Stimulated activated naive CD8-positive, alpha-beta T cell treated with anti-CD3 and anti-CD28 coated beads, Interleukin-15, Interleukin-2, amounts not matched to agents 100 ng/mL and 50 ng/mL, for 24 hours (primary cell): ENCODE measurements around the gene TUBD1.
"Not testable (repeated sequence)": the region's sequence is repeated elsewhere in the genome, so short reads cannot be mapped to it uniquely, and the experiment has no call there.

Experiments
- H3K27ac Mint-ChIP-seq: one replicate; pipeline ENCODE4 v1.8.0; 2021; ENCODE audit warnings: mild to moderate bottlenecking, mixed read lengths
- H3K27me3 Mint-ChIP-seq: one replicate; pipeline ENCODE4 v1.8.0; 2021; ENCODE audit warnings: mixed read lengths
- H3K36me3 Mint-ChIP-seq: one replicate; pipeline ENCODE4 v1.8.0; 2021; ENCODE audit warnings: low read depth, mixed read lengths
- H3K4me1 Mint-ChIP-seq: one replicate; pipeline ENCODE4 v1.8.0; 2021; ENCODE audit warnings: low read depth, mixed read lengths
- H3K4me3 Mint-ChIP-seq: one replicate; pipeline ENCODE4 v1.8.0; 2021; ENCODE audit warnings: mild to moderate bottlenecking, mixed read lengths
- H3K9me3 Mint-ChIP-seq: one replicate; pipeline ENCODE4 v1.8.0; 2021; ENCODE audit warnings: mixed read lengths

Gene TUBD1

GRCh38 chr17:59892924-59893675 is at the start of gene TUBD1, which contains the start of gene RPS6KB1:
TSS of gene TUBD1 (minus strand) at chr17:59892943. CDS start at chr17:59891002, 1,941 bp downstream.
TSS of gene RPS6KB1 (plus strand) at chr17:59893121. CDS start at chr17:59893185, 64 bp downstream.
- Mint-ChIP-seq H3K27me3 (no peaks in the 10 kb centered on the region), H3K36me3 (peaks cover 11% of the 10 kb centered on the region), H3K4me1 (peaks cover 65% of the 10 kb centered on the region), H3K9me3 (no peaks in the 10 kb centered on the region), H3K27ac (peak within 1 kb of the TSS; percentile 99), H3K4me3 (peak within 1 kb of the TSS; percentile 96)

- Mint-ChIP-seq H3K9me3 (no peaks in the 10 kb centered on the region), H3K27me3 (no peaks in the 10 kb centered on the region), H3K36me3 (peaks cover 76% of the 10 kb centered on the region), H3K4me3 (peak overlapping the region; percentile 57), H3K4me1 (peaks cover 45% of the 10 kb centered on the region), H3K27ac (peak overlapping the region; percentile 97)
Measured at GRCh38 chr17:59941131-59941530, 48.4 kb upstream of the TUBD1 start.

DNA sequence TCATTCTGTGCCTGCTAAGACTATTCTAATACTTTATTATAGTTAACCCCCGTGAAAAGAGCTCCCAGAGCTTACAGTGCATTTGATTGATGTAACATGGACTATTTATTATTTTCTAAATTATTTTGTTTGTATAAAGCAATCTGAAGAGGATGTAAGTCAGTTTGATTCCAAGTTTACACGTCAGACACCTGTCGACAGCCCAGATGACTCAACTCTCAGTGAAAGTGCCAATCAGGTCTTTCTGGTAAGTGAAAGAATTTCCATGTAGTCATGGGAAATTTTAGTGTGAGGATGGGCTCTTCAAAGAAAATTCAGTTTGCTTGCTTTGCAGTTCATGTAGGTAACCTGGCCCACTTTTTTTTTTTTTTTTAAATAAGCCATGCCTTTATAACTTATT is 48.0 kb upstream of the TUBD1 start:
- Mint-ChIP-seq H3K27ac (peak overlapping the region; percentile 97), H3K4me1 (peaks cover 41% of the 10 kb centered on the region)

DNA sequence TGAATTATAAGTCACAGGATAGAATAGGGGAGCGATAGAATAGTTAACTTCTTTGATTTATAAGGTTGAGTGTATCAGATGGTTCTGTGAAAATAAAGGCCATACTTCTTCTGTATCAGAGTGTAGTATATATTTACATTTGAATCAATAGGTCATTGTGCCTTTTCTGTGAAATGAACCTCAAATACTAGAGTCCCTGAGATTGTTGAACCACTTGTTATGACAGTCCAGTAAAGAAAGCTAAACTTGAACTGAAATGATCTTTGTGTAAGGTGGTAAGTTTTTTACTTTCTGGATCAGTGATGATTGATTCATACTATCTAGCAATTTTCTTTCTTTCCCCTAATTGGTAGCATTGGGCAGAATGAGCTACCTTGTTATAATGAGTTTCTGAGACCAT is 40.6 kb upstream of the TUBD1 start:
- H3K36me3 Mint-ChIP-seq, result peaks cover 86% of the 10 kb centered on the region

More for the DNA sequence above, 48.0 kb upstream of the TUBD1 start:
- H3K36me3 Mint-ChIP-seq, result peaks cover 76% of the 10 kb centered on the region
- H3K27me3 Mint-ChIP-seq, H3K9me3 Mint-ChIP-seq: not testable (repeated sequence)
- H3K4me3 Mint-ChIP-seq, result peak overlapping the region; percentile 57

DNA sequence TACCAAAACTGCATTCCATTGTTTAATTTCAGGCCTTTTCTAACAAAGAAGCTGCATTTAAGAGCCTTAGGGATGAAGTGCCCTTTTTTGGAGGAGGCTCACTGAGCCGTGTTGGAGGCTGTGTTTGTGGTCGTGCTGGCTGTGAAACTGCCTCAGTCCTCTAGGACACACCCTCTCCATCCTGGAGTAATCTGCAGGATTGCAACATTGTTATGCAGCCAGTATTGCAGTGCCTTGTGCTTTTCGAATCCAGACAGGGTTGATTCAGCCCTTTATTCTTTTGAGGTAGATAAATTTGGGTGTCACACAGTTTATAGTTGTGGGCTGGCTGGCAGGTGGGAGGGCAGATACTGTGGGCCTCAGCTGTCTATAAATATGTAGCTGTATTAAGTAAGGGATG is 38.0 kb upstream of the TUBD1 start:
- H3K27me3 Mint-ChIP-seq, result not testable (repeated sequence)

More for the DNA sequence above, 40.6 kb upstream of the TUBD1 start:
- not testable (repeated sequence) for H3K4me3 Mint-ChIP-seq, H3K27ac Mint-ChIP-seq, H3K9me3 Mint-ChIP-seq, H3K27me3 Mint-ChIP-seq, H3K4me1 Mint-ChIP-seq

DNA sequence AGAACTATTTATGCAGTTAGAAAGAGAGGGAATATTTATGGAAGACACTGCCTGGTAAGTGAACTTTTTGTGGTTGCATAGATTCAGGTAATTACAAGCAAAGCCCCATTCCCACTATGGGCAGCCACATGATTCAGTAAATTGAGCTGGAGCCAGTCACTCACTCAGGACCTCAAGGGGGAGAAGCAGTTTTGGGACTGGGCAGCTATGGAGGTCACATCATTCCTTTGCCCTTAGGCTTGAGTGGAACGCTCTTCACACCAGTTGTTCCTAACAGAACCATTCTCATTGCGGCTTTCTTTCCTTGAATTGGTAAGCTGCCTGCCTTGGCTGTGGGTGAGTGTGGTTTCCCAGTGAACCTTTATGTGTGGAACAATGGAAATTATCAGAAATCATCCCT is 37.4 kb upstream of the TUBD1 start:
- not testable (repeated sequence) for H3K27ac Mint-ChIP-seq, H3K4me1 Mint-ChIP-seq, H3K4me3 Mint-ChIP-seq, H3K27me3 Mint-ChIP-seq, H3K9me3 Mint-ChIP-seq
- H3K36me3 Mint-ChIP-seq, result peaks cover 76% of the 10 kb centered on the region

More for the DNA sequence above, 38.0 kb upstream of the TUBD1 start:
- peaks cover 72% of the 10 kb centered on the region for H3K36me3 Mint-ChIP-seq
- not testable (repeated sequence) for H3K27ac Mint-ChIP-seq, H3K9me3 Mint-ChIP-seq, H3K4me1 Mint-ChIP-seq, H3K4me3 Mint-ChIP-seq

DNA sequence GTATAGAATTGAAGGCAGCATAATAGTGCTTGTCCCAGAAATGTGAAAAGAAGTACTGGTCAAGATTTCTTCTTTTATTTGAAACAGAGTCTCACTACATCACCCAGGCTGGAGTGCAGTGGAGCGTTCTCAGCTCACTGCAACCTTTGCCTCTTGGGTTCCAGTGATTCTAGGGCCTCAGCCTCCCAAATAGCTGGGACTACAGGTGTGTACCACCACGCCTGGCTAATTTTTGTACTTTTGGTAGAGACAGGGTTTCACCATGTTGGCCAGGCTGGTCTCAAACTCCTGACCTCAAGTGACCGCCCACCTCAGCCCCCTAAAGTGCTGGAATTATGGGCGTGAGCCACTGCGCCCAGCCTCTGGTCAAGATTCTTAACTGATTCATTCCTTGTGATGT is 27.9 kb upstream of the TUBD1 start:
- H3K27ac Mint-ChIP-seq, H3K4me3 Mint-ChIP-seq, H3K4me1 Mint-ChIP-seq, H3K9me3 Mint-ChIP-seq, H3K27me3 Mint-ChIP-seq: not testable (repeated sequence)
- H3K36me3 Mint-ChIP-seq, result peaks cover 68% of the 10 kb centered on the region

- H3K4me3 Mint-ChIP-seq, result no peak overlapping the region
- H3K36me3 Mint-ChIP-seq, result peaks cover 64% of the 10 kb centered on the region
- H3K4me1 Mint-ChIP-seq, result peaks cover 3% of the 10 kb centered on the region
- peak overlapping the region; percentile 15 for H3K27ac Mint-ChIP-seq
- H3K27me3 Mint-ChIP-seq, result no peaks in the 10 kb centered on the region
- no peaks in the 10 kb centered on the region for H3K9me3 Mint-ChIP-seq
Measured at GRCh38 chr17:59916446-59916845, 23.7 kb upstream of the TUBD1 start.

DNA sequence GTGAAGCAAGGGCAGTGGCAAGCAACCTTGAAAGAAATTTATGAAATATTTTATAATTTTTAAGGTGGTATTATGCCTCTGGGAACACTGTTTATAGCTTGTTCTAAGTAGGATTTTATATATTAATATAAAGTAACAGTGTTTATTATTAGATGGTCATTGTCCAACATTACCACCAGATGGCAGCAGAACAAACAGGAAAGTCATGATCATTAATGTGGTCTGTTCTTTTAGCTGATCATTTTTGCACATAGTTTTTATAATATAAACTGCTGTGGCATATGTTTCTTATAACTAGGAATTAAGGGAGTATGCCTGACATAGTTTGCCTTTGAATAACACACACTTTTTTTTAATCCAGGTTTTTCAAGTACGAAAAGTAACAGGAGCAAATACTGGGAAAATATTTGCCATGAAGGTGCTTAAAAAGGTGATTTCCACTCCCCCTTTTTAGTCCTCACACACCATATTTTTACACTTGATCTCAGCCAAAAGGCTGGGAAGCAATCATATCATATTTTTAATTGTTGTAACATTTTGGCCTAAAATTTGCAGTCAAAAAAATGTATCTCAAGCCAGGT is 21.6 kb upstream of the TUBD1 start:
- Mint-ChIP-seq H3K4me1 (peaks cover 3% of the 10 kb centered on the region), H3K4me3 (no peak overlapping the region), H3K36me3 (peaks cover 56% of the 10 kb centered on the region), H3K27ac (no peak overlapping the region), H3K9me3 (no peaks in the 10 kb centered on the region), H3K27me3 (no peaks in the 10 kb centered on the region)

GRCh38 chr17:59907467-59907866 is 14.7 kb upstream of the TUBD1 start:
- no peak overlapping the region for H3K4me3 Mint-ChIP-seq
- H3K9me3 Mint-ChIP-seq, result no peaks in the 10 kb centered on the region
- H3K27ac Mint-ChIP-seq, result no peak overlapping the region
- no peaks in the 10 kb centered on the region for H3K27me3 Mint-ChIP-seq
- H3K4me1 Mint-ChIP-seq, result peaks cover 27% of the 10 kb centered on the region
- peaks cover 36% of the 10 kb centered on the region for H3K36me3 Mint-ChIP-seq

DNA sequence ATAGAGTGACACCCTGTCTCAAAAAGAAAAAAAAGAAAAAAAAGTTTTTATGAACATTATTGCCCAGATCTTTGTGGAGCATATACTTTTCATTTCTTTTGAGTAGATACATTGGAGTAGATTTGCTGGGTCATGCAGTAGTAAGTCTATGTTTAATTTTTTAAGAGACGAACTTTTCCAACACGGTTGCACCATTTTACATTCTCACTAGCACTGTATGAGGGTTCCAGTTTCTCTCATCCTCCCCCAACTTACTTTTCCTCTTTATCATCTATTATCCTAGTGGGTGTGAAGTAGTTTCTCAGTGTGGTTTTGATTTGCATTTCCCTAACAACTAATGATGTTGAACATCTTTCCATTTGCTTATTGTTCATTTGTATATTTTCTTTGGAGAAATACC is 10.7 kb upstream of the TUBD1 start:
- Mint-ChIP-seq H3K4me1 (peaks cover 37% of the 10 kb centered on the region), H3K27ac (peak overlapping the region; percentile 75), H3K4me3 (peak overlapping the region; percentile 20), H3K27me3 (no peaks in the 10 kb centered on the region), H3K36me3 (peaks cover 27% of the 10 kb centered on the region), H3K9me3 (no peaks in the 10 kb centered on the region)

GRCh38 chr17:59901604-59902003 is 8.9 kb upstream of the TUBD1 start:
- no peak overlapping the region for H3K4me3 Mint-ChIP-seq
- H3K4me1 Mint-ChIP-seq, result peaks cover 50% of the 10 kb centered on the region
- H3K36me3 Mint-ChIP-seq, result peaks cover 24% of the 10 kb centered on the region
- H3K27ac Mint-ChIP-seq, result no peak overlapping the region
- no peaks in the 10 kb centered on the region for H3K27me3 Mint-ChIP-seq
- no peaks in the 10 kb centered on the region for H3K9me3 Mint-ChIP-seq

GRCh38 chr17:59899099-59899498 is 6.4 kb upstream of the TUBD1 start:
- Mint-ChIP-seq H3K9me3 (no peaks in the 10 kb centered on the region), H3K27ac (no peak overlapping the region), H3K4me3 (no peak overlapping the region), H3K27me3 (no peaks in the 10 kb centered on the region), H3K4me1 (peaks cover 56% of the 10 kb centered on the region), H3K36me3 (peaks cover 18% of the 10 kb centered on the region)

- peaks cover 10% of the 10 kb centered on the region for H3K36me3 Mint-ChIP-seq
- H3K4me1 Mint-ChIP-seq, result peaks cover 48% of the 10 kb centered on the region
Measured at GRCh38 chr17:59897090-59897489, 4.3 kb upstream of the TUBD1 start.

DNA sequence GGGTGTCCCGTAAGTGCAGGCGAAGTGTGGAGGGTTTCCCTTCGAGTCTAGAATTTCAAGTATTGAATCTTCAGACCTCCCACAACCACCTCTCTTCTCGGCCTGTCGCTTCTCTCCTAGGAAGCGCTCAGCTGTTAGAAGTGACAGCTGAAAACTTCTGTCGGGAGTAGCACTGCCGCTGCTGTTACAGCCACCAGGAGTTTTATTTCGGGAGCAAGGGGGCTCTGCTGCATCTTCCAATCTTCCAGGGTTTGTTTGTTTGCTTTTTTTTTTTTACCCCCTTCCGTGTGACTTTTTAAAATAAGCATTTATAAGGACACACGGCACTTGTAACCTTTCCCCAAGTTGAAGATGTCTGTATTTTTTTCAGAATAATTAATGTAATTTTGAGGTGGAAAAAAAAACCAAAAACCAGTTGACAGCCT is 945 bp upstream of the TUBD1 start:
- Mint-ChIP-seq H3K4me3 (peak overlapping the region; percentile 96), H3K9me3 (no peaks in the 10 kb centered on the region), H3K27me3 (no peaks in the 10 kb centered on the region), H3K27ac (peak overlapping the region; percentile 99), H3K4me1 (peaks cover 63% of the 10 kb centered on the region), H3K36me3 (peaks cover 6% of the 10 kb centered on the region)

More at GRCh38 chr17:59897090-59897489, 4.3 kb upstream of the TUBD1 start:
- no peaks in the 10 kb centered on the region for H3K9me3 Mint-ChIP-seq
- H3K27me3 Mint-ChIP-seq, result no peaks in the 10 kb centered on the region
- no peak overlapping the region for H3K4me3 Mint-ChIP-seq
- H3K27ac Mint-ChIP-seq, result no peak overlapping the region
